Activated naive CD8-positive, alpha-beta T cell treated with anti-CD3 and anti-CD28 coated beads, Interleukin-2, amount 50 U/mL, for 16 hours (primary cell): Measurements from ENCODE around the gene PHLDB2.

Experiments
- DNase-seq: peaks from one replicate; pipeline ENCODE4 v3.0.0-alpha.2; 2020; ENCODE audit warnings: low read depth, low spot score

Gene PHLDB2

DNA sequence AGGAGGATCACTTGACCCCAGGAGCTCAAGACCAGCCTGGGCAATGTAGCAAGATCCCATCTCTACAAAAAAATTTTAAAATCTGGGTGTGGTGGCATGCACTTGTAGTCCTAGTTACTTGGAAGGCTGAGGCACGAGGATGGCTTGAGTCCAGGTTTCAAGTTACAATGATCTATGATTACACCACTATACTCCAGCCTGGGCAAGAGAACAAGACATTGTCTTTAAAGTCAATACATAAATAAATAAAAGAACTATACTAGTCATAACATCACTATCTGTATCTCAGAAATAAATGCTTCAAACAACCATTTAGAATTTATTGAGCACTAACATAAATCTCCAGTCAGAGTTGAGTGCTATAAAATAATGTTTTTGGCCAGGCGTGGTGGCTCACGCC lies 8.5 kb upstream of the PHLDB2 start:
- no peak for DNase-seq

DNA sequence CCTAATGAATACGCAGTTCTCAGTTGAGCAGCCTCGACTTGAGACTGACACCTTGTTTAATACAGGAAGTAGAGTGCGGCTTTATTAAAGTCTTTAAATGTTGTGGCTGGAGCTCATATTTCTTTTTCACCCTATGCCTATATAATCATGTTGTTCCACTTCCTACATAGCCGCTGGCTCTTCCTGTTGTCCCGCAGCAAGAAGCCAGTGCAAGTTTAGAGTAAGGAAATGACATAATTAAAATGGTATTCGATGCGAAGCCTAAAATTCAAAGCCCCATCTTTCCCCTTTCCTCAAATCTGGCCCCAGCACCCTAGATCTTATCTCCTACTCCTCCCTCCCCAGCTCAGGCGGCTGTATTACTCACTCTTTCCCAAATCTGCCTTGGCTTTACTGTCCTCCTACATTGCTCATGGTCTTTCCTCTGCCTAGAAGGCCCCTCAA lies 7.5 kb upstream of the PHLDB2 start:
- no peak for DNase-seq

DNA sequence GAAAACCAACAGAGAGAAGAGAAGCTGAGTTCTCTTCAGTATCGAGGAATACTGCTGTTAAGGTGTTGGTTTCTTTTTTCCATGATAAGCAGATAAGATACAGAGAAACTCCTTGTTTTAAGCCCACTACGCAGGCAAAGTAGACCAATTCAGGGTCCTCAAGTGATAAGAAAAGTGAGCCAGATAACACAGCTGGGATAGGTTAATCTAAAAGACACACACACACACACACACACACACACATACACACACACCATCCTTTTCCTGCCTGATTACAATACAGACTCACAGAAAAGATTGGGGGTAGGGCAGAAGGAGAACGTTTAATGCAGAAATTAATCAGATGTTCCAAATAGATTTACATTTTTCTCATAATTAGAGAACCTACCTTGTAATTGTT lies 6.5 kb upstream of the PHLDB2 start:
- DNase-seq, result no peak

DNA sequence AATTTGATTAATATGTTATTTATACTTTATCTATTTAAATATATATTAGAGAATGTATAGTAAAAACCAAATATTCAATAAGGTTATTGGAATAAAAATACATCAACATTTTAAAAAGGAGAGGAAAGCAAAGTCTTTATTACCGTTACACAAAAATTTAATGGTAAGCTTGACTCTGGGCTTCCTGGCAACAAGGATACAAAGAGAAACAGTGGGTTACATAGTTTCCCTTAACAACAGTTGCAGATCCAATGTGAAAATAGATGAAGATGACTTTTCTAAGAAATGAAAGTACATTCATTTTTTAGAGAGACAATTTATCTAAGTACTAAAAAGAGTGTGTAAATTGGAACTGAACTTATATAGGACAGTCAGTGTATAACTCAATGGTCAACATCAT lies 6.0 kb upstream of the PHLDB2 start:
- DNase-seq, result no peak

DNA sequence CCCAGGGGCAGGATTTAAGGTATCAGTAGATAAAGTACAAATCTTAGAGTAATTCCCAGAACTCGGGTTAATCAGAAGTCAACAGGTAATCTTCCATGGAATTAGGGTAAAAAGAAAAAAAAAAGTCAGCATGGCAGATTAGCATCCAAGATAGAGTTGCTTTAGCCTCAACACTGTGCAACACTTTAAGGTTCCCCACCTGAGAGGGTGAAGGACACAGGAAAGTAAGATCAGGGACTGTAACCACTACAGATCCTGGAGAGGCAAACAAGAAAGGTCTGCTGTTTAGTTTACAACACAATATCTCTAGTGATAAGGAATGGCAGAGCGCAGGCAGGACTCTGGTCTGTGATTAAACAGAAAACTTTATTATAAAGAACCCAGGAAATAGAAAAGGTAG lies 4.1 kb upstream of the PHLDB2 start:
- DNase-seq, result no peak

DNA sequence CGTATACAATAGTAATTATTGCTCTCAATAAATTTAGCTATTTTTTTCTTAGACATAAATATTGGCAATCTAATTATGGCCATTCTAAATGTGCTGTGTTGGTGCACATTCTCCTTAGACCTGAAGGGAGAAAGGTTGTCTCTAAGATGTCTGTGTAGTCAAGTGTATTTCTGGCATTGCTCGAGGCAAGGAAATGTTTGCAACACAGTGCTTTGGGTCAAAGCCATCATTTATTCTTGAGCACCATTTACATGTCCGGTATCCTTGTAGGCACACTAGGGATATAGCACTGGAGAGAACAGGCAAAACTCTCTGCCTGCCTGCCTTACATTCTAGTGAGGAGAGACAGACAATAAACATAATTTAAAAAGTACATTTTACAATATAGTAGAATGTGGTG lies 2.6 kb upstream of the PHLDB2 start:
- no peak for DNase-seq

DNA sequence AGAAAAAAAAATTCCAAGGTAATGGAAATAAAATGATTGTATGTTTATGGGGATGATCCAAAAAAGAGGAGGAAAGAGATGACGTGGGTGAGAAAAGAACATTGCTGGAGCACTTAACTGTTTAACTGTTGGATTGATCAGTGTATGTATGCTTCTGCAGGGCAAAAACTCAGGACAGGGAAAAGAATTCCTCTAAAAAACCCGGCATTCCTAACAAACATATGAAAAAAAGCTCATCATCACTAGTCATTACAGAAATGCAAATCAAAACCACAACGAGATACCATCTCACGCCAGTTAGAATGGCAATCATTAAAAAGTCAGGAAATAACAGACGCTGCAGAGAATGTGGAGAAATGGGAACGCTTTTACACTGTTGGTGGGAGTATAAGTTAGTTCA lies 1.6 kb upstream of the PHLDB2 start:
- DNase-seq, result no peak

DNA sequence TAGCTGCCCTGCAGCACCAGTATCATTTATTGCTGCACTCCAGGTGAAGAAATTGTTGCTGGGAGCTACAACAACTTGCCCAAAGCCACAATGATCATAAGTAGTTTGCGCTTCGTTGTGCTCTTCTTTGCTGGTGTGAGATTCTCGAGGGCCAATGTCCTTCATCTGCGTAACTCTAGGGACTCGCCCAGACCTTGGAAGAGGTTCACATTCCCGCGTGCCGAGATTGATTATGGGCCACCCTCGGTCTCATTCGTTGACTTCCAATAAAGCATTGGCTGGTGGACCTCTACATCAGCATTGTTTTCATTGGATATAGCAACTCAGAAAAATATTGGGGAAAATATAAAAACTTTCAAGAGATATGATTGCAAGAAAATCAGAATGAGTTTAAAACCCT lies 423 bp upstream of the PHLDB2 start:
- no peak for DNase-seq

DNA sequence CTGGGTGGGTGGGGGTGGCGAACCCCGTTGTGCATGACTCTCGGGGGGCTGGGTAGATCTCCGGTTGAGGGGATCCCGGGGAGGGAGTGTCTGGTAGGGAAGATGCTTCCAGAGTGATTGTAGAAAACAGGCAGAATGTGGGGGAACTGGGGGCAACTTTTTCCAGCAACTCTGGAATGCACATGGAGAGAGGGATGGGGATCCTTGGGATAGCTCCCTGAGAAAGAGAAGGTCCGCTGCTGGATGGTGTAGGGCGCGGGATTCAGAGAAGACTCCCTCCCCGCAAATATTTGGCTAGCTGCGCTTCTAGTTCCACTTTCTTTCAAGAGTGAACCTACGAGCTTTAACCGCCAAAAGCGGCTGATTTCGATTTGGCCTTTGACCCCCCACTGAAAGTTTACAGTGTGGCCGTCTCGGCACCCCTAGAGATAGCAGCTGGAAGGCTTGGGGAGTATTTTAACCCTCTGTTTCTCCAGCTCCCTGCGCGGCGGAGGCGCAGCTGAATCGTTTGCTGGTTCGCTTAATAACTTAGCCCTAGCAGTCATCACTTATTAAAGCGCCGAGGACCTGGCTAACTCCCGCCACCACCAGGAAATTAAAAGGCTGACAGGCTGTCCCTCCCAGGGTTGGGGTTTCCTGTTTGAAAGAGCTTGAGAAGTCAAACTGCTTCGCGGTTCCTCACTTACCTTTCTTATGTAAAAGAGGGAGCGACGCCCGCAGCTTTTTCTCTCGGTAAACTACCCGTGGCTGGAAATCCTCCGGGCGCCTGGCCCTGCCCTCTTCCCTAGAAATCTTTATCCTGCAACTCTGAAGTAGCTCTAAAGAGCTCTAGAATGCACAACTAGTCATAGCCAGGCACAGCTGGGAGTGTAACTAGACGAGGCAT lies 1.2 kb downstream of the PHLDB2 start:
- DNase-seq, result peak; percentile 1

DNA sequence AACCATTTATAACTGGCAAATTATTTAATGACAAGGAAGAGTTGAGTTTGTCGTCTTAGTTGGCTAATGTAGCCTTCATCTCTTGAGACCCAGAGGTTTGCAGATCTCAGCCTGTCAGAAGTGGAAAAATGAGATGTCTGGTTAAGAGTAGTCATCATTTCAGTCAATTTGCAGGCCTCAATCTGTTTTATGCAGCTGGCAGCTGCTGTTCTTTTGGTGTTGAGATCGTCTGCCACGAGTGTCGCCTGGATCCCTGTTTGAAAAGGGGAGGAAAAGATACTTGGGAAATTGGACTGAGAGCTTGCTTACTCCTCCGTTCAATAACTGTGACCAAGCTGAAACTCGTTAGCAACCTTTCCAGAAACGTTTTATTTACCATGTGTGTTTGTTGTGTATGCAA lies 2.3 kb downstream of the PHLDB2 start:
- DNase-seq, result no peak

DNA sequence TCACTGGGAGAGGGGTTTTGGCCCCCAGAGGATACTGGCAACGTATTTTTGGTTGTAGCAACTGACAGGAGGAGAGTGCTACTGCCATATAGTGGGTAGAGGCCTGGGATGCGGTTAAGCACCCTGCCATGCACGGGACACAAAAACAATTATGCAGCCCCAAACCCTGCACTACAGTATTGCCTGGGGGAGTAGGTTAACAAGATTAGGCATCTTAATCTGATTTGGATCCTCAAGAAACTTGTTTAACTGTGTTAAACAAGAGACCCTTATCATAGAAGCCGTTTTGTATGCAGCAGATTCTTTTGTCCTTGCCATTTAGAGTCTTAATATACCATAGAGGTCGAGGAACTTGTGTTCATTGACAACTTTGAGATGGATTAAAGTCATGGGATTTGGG lies 3.4 kb downstream of the PHLDB2 start:
- no peak for DNase-seq

DNA sequence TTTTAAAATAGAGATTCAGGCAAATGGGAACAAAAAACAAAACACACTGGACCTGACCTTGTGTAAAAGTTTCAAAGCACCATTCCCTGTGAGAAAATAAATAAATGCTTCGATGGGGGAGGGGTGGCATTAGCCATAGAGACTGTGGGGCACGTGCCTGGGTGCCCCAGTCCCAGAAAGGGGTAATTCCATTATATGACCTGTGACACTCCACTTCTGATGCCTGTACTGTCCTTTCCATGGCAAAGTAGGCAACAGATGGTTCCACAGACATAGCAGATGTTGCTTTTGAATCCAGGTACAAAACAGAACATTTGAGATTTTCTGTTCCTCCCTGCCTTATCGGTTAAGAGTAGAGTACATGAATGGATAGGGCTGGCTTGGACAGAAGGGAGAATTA lies 3.9 kb downstream of the PHLDB2 start:
- no peak for DNase-seq

DNA sequence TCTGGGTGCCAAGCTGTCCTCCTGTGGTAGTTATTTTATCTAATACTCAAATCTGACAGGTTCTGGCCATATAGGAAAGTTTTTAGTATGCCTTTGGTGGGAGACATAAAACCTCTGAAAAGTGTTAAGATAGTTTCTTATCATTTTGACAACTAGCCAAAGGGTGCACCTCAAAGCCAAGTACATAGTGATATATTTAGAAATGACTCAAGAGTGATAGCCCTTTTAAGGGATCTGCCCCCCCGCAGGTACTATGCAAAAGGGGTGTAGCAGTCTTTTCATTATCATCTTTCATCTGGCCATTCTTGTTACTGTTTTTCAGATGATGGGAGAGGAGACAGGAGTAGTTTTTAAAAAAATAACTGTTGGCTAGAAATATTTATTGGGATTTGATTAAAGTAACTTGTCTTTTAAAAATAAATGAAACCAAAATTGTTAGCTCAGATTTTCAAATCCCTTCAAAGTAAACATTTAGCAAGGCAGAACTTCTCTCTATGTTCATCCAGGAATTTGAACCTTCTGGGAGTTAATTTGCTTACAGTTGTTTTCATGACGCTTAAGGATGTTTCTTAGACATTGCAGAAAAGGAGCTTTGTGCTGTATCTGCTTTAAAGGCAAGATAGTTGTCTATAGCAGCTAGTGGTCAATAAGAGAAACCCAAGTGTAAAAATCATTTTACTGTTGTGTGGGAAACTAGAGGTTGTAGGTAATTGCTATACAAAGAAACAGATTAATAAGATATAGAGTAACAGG lies 5.1 kb downstream of the PHLDB2 start:
- DNase-seq, result no peak

DNA sequence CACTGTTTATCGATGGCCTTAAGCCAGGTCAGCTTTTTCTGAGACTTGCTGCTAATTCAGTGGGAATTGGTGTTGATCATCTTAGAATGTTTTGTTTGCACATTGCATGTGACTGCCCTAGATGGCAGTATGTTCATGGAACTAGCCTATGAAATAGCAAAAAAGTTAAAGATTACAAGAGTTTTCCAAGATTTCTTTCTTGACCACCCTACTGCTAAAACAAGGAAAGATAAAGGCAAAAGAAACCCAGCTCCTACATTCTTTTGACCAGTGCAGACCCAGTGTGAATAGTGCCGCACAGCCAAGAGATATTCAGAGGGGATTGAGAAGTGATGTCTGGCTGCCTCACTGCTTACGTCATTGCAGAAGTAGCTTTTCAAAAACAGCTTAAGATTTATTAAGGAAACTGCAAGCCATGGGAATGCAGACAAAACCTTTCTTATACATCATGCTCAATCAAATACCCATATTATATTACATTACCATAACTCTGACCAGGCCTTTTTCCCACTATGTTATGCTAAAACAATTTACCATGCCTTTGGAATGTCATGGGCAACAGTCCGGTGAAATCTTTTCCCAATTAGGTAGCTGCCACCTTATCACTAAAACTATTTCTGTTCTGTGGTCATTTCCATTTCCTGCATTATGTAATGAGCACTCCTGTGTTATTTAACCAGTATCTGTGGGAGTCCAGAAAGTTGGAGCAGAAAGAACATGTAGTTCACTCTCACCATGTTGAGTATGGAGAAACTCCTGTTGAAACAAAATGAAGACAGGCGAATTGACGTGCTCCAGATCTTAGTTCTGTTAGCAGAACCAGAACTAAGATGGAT lies 6.0 kb downstream of the PHLDB2 start:
- no peak for DNase-seq

DNA sequence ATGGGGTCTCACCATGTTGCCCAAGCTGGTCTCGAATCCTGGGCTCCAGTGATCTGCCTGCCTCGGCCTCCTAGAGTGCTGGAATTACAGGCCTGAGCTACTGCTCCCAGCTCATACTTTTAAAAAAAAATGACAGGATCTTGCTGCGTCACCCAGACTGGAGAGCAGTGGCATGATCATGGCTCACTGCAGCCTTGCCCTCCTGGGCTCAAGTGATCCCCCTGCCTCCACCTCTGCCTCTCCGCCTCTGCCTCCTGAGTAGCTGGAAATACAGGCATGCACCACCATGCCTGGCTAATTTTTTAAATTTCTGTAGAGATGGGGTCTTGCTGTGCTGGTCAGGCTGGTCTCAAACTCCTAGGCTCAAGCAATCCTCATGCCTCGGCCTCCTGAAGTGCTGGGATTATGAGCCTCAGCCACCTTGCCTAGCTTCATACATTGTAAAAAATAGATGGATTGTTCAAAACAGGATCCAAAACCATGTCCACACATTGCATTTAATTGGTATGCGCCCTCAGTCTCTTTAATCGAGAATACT lies 8.9 kb downstream of the PHLDB2 start:
- DNase-seq, result no peak

DNA sequence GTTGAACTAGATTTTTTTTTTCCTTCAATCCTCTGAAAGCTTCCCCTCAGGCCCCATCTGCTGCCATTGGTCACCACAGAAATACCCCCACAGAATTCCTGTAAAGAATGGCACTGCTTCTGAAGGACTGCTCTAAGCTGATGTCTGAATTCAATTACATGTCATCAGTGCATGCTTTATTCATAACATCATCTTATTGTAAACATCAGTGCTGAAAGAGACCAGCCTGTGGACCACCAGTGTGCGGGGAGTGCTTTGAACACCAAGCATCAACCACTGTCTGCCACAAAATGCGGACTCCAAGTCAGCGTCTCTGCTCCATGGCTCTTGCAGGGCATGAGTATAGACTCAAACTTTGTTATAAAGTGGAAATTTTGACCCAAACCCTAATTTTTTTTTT lies 11.6 kb downstream of the PHLDB2 start:
- DNase-seq, result no peak

DNA sequence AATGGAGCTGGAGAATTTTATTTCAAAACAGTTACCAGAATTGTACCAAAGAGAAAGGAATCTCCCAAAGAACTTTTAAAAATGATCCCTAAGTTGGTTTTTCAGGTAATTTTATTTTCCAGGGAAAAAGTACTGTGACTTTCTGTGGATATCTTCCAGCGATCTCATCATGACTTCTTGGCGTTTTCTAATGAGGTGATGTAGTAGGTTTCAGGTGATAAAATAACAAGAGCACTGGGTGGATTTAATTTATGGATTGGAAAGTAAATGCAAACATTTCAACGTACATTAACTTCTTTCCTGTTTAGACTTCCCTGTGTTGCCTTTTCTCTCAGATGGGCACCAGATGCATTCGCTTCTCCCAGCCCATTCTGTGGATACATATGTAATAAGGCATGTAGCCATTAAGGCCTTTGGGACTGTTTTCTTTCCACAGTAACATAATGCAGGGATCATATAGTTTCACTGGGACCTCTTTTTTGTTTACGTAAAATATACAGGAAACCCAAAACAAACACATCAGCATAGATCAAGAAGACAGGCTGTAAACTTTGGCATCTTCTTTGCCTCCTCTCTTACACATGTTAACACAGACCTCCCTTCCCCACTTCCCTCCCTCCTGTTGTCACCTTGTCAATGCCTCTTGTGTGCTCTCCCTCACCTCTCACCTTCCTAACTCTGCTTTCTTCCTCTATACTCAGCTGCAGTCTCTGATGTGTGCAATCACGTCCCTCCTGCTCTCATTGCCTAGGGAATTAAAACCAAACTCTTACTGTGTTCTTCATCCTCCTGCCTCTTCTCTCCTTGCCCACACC lies 13.0 kb downstream of the PHLDB2 start:
- DNase-seq, result no peak

DNA sequence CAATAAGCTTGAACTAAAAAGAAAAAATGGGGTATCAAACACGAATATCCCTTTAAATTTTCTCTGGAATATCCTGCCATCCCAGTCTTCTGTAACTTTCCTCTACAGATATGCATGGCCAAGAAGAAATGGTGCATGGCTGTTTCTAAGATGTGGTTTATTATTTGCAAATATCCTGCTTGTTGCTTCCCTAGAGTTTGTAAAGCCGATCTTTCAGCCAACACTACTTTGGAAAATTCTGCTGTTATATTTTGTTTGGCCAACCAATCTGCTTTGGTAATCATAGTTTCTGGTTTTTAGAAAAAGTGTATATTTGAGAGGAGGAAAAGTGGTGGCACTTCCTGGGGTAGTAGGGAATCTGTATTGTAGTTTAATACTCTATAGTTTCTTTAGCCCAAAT lies 13.9 kb downstream of the PHLDB2 start:
- no peak for DNase-seq

DNA sequence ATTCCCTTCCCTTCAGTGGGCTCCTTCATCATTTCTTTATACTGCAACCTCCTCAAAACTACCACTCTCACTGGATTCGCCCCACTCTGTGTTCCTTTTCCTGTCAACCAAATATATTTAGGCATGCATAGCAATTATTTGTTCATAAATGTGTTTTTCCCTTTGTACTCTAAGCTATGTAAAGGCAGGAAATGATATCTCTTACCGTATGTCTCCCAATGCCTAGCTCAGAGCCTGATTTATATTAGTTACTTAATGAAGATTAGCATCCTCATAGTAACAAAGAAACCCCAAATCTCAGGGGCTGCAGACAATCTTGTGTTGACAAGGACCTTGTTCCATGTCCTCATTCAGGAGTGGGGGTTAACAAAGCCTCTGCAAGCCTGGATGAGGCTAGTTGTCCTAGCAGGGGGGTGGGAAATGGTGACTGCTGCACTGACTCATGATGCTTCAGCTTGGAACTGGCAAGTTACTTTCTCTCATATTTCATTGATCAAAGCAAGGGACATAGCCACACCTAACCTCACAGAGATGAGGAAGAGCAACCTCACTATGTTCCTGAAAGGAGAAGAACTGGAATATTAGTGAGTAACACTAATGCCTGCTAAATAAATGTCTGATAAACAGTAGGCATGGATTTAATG lies 15.2 kb downstream of the PHLDB2 start:
- no peak for DNase-seq

DNA sequence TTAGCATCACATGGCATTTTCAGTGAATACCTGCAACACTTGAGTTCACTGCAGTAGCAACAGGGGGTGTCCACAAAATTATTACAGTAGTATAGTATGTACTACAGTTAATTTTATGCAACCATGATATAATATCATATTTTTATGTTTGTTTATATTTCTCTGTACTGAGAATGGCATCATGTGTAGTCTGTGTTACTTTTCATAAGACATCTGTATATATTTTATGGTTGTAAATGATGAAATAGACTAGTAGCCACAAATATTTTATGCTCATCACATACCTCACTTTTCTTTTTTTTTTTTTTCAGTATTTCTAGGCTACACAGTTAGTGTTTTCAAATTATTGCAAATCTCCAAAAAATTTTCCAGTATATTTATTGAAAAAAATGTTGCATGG lies 22.4 kb downstream of the PHLDB2 start:
- DNase-seq, result no peak

DNA sequence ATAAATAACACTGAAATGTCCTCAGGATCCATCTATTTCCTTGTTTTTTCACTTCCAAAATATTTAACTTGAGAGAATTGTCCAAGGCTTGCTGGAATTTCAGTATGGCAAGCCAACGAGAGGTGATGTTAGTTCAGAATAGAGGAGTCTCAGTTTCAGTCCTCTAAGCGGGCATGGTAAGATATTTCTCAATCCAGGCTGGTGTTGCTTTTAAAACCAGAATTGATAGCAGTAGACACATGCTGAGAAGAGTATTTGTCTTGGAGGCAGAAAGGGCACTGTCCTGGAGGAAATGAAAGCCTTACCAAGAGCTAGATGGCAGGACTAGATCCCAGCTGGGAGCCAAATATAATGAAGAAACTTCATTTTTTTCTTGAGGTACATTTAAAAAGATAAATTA lies 23.1 kb downstream of the PHLDB2 start:
- no peak for DNase-seq
